Chondrocyte (in vitro differentiated cells): ENCODE results near the gene USP15. TPM values are rescaled to one million over a fixed set of nuclear protein-coding genes. Genes with fewer than 3 reads are reported as not detected.

Source experiments
- DNase-seq: peaks from one replicate; pipeline ENCODE4 v3.0.0; 2021; ENCODE audit warnings: mixed read lengths, low spot score
- H3K27ac Mint-ChIP-seq: one replicate; pipeline ENCODE4 v1.8.0; 2021; ENCODE audit warnings: mild to moderate bottlenecking, moderate library complexity, mixed read lengths; ENCODE audit not compliant: unreplicated experiment
- H3K27me3 Mint-ChIP-seq: 2 replicates; pipeline ENCODE4 v1.8.0; 2021; ENCODE audit warnings: low read depth, mixed read lengths
- H3K36me3 Mint-ChIP-seq: 2 replicates; pipeline ENCODE4 v1.8.0; 2021; ENCODE audit warnings: low read depth, mixed read lengths
- H3K4me1 Mint-ChIP-seq: 2 replicates; pipeline ENCODE4 v1.8.0; 2021; ENCODE audit warnings: low read depth, mild to moderate bottlenecking, mixed read lengths
- H3K4me3 Mint-ChIP-seq: one replicate; pipeline ENCODE4 v1.8.0; 2021; ENCODE audit warnings: mild to moderate bottlenecking, moderate library complexity, mixed read lengths; ENCODE audit not compliant: unreplicated experiment
- H3K9me3 Mint-ChIP-seq: 2 replicates; pipeline ENCODE4 v1.8.0; 2021; ENCODE audit warnings: low read depth, mixed read lengths
- total RNA-seq: library from RNA; stranded (reverse); gene quantifications from 3 replicates; pipeline ENCODE4 v1.2.1, GENCODE V29; 2021
- TF ChIP-seq, protein P1 (sequence below): fragments of 200-600 bp; sonication (generic); IDR thresholded peaks from 2 replicates; pipeline ENCODE4 v1.5.0; 2021; ENCODE audit warnings: antibody characterized with exemption, mild to moderate bottlenecking, moderate library complexity

Gene USP15
- total RNA-seq, 1 donor from 2014 or later, result 48.2 TPM

DNA sequence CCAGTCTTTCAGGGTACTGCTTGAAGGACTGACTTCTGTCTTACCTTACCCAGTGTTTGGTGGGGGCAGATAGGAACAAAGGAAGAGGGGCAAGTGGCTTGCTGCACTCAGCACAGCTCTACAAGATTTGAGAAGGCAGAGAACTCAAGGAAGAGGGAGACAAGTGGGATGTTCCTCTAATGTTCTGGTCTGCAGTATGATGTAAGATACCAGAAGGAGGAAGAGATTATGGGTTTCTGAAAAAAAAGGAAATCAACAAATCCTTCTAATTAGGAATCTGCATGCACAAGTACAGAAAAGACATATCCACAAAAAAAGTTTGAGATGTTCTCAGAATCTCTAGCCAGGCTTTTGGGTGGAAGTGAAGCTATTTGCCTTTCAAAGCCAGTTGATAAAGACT is 37.1 kb downstream of the USP15 start:
- Mint-ChIP-seq H3K4me3 (no peak overlapping the region), H3K27ac (no peak overlapping the region), H3K4me1 (peaks cover 10% of the 10 kb centered on the region), H3K27me3 (no peaks in the 10 kb centered on the region), H3K9me3 (no peaks in the 10 kb centered on the region), H3K36me3 (peaks cover 12% of the 10 kb centered on the region)
- DNase-seq, result no peak
- TF ChIP-seq, protein P1, sequence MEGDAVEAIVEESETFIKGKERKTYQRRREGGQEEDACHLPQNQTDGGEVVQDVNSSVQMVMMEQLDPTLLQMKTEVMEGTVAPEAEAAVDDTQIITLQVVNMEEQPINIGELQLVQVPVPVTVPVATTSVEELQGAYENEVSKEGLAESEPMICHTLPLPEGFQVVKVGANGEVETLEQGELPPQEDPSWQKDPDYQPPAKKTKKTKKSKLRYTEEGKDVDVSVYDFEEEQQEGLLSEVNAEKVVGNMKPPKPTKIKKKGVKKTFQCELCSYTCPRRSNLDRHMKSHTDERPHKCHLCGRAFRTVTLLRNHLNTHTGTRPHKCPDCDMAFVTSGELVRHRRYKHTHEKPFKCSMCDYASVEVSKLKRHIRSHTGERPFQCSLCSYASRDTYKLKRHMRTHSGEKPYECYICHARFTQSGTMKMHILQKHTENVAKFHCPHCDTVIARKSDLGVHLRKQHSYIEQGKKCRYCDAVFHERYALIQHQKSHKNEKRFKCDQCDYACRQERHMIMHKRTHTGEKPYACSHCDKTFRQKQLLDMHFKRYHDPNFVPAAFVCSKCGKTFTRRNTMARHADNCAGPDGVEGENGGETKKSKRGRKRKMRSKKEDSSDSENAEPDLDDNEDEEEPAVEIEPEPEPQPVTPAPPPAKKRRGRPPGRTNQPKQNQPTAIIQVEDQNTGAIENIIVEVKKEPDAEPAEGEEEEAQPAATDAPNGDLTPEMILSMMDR, result no peak

DNA sequence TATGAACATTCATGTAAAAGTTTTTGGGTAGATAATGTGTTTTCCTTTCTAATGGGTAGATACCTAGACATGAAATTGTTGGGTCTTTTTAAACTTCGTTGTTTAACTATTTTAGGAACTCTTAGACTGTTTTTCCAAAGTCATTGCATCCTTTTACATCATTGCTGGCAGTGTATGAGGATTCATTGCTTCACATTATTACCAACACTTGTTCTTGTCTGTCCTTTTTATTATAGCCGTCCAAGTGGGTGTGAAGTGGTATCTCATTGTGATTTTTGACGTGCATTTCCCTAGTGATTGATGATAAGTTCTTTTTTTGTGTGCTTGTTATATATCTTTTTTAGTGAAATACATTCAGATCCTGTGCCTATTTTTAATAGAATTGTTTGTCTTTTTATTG is 39.4 kb downstream of the USP15 start:
- Mint-ChIP-seq H3K27ac (no peak overlapping the region), H3K4me1 (no peaks in the 10 kb centered on the region), H3K4me3 (no peak overlapping the region), H3K36me3 (peaks cover 19% of the 10 kb centered on the region), H3K27me3 (no peaks in the 10 kb centered on the region), H3K9me3 (peaks cover 3% of the 10 kb centered on the region)
- TF ChIP-seq, protein P1, result no peak
- DNase-seq, result no peak

DNA sequence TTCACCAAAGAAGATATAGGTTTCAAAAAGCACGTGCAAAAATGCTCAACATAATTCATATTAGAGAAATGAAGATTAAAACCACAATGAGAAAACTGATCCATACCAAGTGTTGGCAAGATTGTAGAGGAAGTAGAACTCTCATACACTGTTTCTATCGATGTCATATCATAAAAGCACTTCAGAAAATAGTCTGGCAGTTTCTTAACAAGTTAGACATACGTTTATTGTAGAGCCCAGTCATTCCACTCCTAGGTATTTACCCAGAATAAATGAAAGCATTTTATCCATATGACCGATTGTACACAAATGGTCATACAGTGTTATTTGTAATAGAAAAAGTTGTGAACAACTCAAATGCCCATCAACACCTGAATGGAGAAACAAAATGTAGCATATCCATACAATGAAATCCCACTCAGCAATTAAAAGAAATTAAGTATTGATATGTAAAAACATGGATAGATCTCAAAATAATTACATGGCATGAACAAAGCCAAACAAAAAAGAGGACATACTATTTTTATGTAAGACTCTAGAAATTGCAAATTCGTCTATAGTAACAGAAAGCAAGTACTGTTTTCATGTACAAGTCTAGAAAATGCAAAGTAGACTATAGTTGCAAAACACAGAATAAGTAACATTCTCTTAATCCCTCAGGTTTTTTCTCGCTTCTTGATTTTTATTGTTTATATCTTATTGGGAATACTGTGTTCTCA is 41.0 kb downstream of the USP15 start:
- Mint-ChIP-seq H3K4me1 (no peaks in the 10 kb centered on the region), H3K27ac (no peak overlapping the region), H3K9me3 (peaks cover 8% of the 10 kb centered on the region)

DNA sequence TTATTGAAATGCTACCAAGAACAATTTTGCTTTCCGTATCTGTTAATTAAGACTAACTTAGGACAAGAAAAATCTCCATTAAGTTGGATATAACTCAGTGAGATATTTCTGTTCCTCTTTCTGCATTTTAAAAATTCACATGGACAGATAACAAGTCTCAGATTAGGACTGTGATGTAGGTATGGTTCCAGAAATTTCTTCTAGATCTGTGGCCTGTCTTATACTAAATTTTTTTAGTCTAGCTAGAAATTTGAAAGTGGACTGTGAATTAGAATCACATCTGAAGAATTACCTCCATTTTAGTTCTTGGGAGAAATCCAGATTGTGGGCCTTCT is 41.6 kb downstream of the USP15 start:
- H3K4me1 Mint-ChIP-seq, result no peaks in the 10 kb centered on the region
- H3K36me3 Mint-ChIP-seq, result peaks cover 19% of the 10 kb centered on the region
- no peaks in the 10 kb centered on the region for H3K27me3 Mint-ChIP-seq
- H3K4me3 Mint-ChIP-seq, result no peak overlapping the region
- no peak overlapping the region for H3K27ac Mint-ChIP-seq
- DNase-seq, result no peak
- peaks cover 8% of the 10 kb centered on the region for H3K9me3 Mint-ChIP-seq
- TF ChIP-seq, protein P1, result no peak

More for the DNA sequence above, 41.0 kb downstream of the USP15 start:
- no peak for DNase-seq
- Mint-ChIP-seq H3K4me3 (no peak overlapping the region), H3K36me3 (peaks cover 19% of the 10 kb centered on the region), H3K27me3 (no peaks in the 10 kb centered on the region)
- TF ChIP-seq, protein P1, result no peak

DNA sequence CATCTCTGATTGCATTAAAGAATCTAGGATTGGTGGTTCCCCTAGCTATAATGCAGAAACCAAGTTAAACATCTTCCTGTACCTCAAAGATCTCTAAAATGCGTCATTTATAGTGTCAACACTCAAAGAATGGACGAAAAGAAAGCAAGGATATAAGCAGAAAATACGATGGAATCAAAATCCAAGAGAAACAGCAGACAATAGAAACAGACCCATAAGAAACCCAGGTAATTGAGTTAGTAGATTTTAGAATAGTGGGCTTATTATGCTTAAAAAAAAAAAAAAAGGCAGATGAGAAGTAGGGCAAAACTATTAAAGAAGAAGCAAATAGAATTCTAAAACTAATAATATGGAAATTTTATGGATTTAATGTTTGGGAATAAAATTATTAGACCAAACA is 44.4 kb downstream of the USP15 start:
- peaks cover 18% of the 10 kb centered on the region for H3K36me3 Mint-ChIP-seq
- TF ChIP-seq, protein P1, result no peak
- H3K4me3 Mint-ChIP-seq, result no peak overlapping the region
- no peaks in the 10 kb centered on the region for H3K27me3 Mint-ChIP-seq
- H3K9me3 Mint-ChIP-seq, result peaks cover 8% of the 10 kb centered on the region
- DNase-seq, result no peak
- no peaks in the 10 kb centered on the region for H3K4me1 Mint-ChIP-seq
- no peak overlapping the region for H3K27ac Mint-ChIP-seq
